ENCODE measurements around the gene VCY.
"Not testable (repeated sequence)": the region's sequence is repeated elsewhere in the genome, so short reads cannot be mapped to it uniquely, and the experiment has no call there.

VCY gene

GRCh38 chrY:13986373-13986772, at the start of gene VCY:
Gene VCY, minus strand, starts transcription at chrY:13986473. Its CDS starts 33 bp downstream, at chrY:13986440.
- CTCF ChIA-PET; POLR2A ChIA-PET; DNase-seq (ENCODE audit: low read depth, low spot score); H3K4me3 ChIP-seq (ENCODE audit: low read depth, low read length): not testable (repeated sequence)

DNA sequence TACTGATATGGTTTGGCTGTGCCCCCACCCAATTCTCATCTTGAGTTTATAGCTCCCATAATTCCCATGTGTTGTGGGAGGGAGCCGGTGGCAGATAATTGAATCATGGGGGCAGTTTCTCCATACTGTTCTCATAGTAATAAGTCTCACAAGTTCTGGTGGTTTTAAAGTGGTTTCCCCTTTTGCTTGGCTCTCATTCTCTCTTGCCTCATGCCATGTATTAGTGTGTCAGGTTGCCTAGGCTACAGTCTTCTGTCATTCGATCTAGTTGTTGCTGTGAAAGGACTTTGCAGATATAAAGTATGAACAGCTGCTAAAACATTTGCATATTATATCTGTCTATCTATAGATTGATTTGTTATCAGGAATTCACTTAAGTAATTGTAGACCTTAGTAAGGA, 44.1 kb upstream of the VCY start:
- POLR2A ChIA-PET = not testable (repeated sequence)

GRCh38 chrY:14011916-14012315, 25.6 kb upstream of the VCY start:
- H3K4me3 ChIP-seq (ENCODE audit: low read depth, low read length); POLR2A ChIA-PET; DNase-seq (ENCODE audit: low read depth, low spot score); CTCF ChIA-PET: not testable (repeated sequence)

More for the DNA sequence above, 44.1 kb upstream of the VCY start:
- CTCF ChIA-PET; DNase-seq (ENCODE audit: low read depth, low spot score); H3K4me3 ChIP-seq (ENCODE audit: low read depth, low read length): not testable (repeated sequence)

DNA sequence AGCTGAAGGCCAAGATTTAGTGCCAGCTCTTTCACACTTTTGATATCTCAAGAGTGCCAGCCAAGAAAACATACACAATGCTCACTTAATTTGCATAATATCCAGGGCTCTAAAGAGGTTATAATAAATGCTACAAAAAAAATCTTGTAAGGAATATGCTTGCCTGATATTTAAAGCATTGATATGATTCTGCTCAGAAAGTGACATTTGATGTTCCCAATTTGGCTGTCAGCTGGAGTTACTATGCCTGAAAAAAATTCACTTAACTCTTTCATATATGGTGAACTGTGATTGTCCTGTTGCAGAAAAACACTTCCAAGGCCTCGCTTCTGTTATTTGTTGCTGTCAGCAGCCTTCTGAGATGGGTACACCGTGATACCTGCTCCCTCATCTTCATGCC, 43.9 kb downstream of the VCY start:
- CTCF ChIA-PET; H3K4me3 ChIP-seq (ENCODE audit: low read depth, low read length); POLR2A ChIA-PET; DNase-seq (ENCODE audit: low read depth, low spot score): not testable (repeated sequence)

All from AG04449 (cell line).